Measurements from ENCODE around the gene ELAVL1.

ELAVL1 gene

GRCh38 chr19:8020681-8021080 lies 15.2 kb upstream of the ELAVL1 start:
- no peak for DNase-seq

- peak; percentile 48 to 50 for DNase-seq
Measured at GRCh38 chr19:8017808-8018207, 12.4 kb upstream of the ELAVL1 start.

DNA sequence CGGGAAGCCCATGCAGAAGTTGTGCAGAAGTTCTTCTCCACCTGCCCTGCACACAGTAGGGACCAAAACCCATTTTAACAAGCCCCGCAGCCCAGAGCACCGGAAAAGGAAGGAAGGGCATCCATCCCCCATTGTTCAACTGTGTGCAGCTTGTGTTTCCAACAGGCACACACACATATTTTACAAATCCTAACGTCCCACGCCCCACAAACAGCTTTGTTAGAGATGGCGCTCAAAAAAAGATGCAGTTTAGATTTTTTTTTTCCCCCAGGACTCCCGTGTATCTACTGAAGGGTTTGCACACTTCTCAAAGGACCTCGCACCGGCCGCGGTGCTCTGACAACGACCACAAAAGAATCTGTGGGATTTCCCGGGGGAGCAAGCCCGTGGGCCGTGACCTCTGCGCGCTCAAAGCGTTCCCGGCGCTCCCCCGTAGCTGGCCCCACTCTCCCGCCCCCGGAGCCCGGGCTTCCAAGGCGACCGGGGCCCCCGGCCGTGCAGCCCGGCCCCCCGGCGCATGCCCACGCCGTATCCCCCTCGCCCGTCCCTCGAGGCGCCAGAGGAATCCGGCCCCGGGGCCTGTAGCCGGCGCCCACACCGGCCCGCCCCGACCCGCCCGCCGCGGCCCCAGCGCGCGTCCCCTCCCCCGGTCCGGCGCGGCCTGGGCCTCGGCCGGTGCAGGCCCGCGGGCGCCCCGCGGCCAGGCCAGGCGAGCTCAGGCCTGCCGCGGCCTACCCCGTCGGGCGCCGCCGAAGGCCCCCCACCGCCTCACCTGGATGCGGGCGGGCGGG lies 523 bp downstream of the ELAVL1 start:
- DNase-seq = peak in 1 of 2 donors; percentile 31

DNA sequence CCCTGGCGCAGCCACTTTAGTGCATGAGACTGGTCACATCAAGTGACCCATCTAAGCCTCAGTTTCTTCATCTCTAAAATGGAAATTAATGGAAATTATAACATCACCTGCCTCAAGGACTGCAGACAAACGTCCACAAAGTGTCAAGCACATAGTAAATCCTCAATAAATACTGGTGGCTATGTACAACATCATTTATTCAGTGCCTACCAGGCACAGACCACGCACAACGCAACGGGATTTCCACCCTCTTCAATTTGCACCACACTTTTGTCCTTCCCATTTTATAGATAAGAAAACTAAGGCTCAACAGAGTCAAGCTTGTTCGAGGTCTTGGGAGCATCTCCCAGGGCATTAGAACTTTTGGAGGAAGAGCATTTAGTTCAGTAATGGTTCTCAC lies 1.4 kb downstream of the ELAVL1 start:
- DNase-seq = no peak

DNA sequence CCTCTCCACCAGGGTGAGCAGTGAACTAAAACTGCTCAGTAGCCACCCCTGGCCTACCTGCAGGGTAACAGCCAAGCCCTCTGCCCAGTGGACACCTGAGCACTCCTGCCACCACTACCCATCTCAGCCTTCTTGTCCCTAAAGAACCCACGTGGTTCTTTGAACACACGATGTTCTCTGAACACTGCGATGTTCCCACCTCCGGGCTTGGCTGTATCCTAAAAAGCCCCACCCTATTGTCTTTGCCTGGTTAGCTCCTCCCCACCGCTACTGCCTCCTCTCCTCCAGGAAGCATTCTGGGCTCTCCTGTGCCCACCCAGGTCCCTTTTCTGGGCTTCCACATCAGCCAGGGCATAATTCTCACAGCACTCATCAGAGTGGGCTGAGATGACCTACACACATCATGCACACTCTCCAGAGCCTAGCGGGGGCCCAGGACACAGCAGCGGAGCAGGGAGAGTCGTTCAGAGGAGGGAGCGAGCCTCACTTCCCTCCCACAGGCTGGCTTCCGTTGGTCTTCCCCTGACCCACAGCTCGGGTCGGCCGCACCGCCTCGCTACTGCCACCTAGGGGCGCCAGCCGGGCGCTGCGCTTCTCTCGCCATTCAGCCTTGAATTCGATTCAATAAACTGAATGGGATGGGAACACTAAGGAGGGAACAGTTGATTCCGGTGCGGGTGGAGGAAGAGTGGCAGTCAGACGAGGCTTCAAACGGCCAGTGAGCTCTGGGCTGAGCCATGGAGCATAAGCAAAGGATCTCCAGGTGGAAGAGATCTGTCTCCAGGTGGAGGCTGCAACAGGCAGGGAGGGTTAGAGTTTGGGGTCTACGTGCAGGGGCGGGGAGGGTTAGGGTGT lies 3.2 kb downstream of the ELAVL1 start:
- DNase-seq = peak; percentile 77 to 78

DNA sequence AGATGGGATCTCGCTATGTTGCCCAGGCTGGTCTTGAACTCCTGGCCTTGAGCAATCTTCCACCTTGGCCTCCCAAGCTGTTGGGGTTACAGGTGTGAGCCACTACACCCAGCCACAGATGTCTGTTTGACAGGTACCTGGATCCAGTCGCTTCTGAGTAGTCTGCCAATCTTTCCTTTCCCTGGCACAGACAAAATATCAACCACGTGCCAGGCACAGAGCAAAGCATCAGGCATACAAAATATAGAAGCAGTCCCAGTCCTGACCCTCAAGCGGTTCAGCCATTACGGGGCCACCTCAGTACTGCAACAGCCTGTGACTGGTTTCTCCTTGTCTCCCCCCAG lies 3.8 kb downstream of the ELAVL1 start:
- peak in 1 of 2 donors; percentile 8 for DNase-seq

GRCh38 chr19:8000298-8001038 lies 5.0 kb downstream of the ELAVL1 start:
- DNase-seq = no peak

GRCh38 chr19:7999376-7999775 lies 6.1 kb downstream of the ELAVL1 start:
- no peak for DNase-seq

- no peak for DNase-seq
Measured at GRCh38 chr19:7997809-7998480, 7.5 kb downstream of the ELAVL1 start.

- DNase-seq = no peak
Measured at GRCh38 chr19:7996883-7997282, 8.6 kb downstream of the ELAVL1 start.

- no peak for DNase-seq
Measured at GRCh38 chr19:7995810-7996158, 9.7 kb downstream of the ELAVL1 start.

- DNase-seq = no peak
Measured at GRCh38 chr19:7994928-7995809, 10.3 kb downstream of the ELAVL1 start.

DNA sequence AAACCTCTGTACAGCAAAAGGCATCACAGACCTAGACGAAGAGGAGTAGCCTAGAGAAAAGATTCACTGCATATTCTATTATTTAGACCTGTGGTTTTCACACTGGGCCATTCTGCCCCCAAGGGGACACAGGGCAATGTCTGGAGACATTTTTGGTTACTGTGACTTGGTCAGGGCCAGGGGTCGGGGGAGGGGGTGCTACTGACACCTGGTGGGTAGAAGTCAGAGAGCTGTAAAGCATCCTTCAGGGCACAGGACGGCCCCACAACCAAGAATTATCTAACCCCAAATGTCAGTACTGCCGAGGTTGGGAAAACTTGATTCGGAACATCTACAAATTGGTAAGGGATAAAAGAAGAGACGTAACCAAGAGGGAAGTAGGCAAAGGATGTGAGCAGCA lies 11.3 kb downstream of the ELAVL1 start:
- no peak for DNase-seq

DNA sequence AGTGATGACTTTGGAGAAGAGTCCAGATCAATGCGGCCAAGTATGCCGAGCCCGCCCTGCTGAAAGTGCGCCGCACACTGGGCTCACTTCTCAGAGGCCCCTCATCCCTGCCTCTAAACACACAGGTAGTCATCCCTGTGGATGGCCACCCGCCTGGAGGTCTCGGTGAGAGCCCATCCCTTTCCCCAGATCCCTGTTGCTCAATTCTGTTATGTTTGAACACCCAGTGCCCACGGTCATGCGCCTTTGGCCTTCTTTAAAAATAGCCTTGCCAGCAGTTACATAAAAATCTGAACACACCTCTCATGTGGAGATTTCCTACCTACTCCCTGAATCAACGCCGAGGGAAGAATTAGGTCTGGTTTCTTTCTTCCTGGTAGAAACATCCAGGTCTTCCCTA lies 11.9 kb downstream of the ELAVL1 start:
- DNase-seq = no peak

- no peak for DNase-seq
Measured at GRCh38 chr19:7992575-7992974, 12.9 kb downstream of the ELAVL1 start.

DNA sequence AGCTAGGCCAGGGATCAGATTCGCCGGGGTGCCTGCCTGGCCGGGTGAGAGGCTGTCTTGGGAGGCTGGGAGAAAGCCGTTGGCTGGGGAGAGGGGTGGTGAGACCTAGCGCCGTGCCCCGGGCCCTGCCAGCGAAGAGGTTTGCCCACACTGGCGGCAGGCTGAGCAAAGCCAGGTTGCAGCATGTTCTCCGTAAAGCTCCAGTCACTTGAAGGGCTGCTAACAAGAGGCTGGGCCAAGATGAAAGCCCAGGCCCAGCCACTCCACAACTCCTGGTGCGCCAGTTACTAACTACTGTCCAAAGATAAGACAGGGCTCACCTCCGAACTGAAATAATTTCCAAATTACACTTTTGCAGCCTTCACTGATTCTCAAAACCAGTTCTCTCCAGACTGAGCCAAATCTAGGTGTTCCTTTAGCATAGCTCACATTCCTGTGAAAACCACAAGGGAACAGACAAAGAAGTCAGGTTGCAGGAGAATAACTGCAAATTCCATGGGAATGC lies 16.3 kb downstream of the ELAVL1 start:
- DNase-seq = no peak

DNA sequence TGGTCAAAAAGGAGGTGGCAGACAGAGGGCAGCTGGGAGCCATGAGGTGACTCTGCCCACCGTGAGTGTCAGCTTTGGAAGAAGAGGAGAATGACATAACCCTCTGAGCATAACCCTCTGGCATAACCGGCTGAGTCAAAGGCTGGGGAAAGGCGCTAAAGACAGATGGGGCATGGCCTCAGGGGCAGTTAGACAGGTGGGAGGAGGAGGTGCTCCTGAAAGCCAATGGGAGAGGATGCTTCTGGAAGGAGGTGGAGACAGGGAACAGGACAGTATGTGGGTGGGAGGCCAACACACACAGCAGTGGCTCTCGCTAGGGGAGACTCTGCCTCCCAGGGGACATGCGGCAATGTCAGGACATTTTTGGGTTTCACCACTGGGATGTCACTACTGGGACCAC lies 17.1 kb downstream of the ELAVL1 start:
- DNase-seq = no peak

DNA sequence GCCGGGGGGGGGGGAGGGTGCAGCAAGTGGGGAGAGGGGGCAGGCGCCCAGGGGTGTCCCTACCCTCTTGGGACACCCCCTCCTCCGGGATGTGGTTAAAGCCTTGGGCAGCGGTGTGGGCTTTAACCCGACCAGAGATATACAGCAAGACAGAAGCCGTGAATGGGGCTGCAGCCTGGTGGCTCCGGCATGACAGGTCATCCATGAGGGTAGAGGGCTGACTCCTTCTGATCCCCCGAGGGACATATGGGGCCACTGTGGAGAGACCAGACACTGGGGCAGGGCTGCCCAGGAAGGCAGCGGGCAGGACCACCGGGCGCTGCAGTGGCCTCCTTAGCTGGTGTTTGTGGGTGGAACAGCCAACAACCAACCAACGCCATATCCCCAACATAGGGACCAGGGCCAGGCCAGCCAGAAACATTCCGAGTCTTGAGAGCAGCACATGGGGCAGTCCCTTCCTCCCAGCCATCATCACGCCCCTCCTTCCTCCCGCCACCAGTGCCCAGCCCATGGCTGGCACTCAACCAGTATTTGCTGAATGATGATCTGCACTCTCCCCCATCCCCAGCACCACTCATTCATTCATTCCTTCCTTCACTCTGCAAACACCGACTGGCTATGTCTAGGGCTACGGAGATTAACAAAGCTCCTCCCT lies 18.2 kb downstream of the ELAVL1 start:
- no peak for DNase-seq

GRCh38 chr19:7986321-7987113 lies 18.9 kb downstream of the ELAVL1 start:
- DNase-seq = no peak

DNA sequence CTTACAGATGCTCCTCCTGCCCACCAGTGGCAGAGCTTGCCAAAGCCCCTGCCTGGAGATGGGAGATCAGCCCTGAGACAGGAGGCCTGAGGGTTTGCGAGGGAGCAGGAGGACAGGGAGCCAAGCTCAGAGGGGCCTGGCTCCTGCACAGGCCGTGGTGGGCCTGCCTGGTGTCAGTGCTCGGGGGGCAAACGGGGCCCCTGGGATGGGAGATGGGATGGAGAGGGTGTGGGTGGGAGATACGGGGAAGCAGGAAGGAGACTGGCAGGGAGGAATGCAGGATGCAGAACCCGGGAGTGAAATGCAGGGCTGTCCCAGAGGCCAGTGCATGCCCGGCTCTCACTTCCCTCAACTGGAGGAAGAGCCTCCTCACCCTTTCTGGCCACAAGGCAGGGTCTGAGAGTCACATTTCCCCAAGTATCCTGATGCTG lies 19.9 kb downstream of the ELAVL1 start:
- no peak for DNase-seq

Data from CD4-positive, alpha-beta T cell treated with Interleukin-4 for 1 hour (primary cell).